Measurements from ENCODE around the gene CLASP1.

GRCh38 chr2:121664086-121664485, 14.8 kb upstream of the CLASP1 start:
- TF ChIP-seq CTCF (conservative IDR thresholded peaks at IDR 0.05) (no peak), ZFX (IDR thresholded peaks at IDR 0.05) (no peak)
